H1 (cell line): Measurements from ENCODE around the gene VMP1. TPM values are rescaled to one million over a fixed set of nuclear protein-coding genes. Genes with fewer than 3 reads are reported as not detected.

Source experiments
- CTCF ChIA-PET: fragments of 300-600 bp; sonication (Branson Sonifier 250); formaldehyde crosslinking; loops from one replicate; lab custom pipeline; 2021; ENCODE audit not compliant: partially characterized antibody; lab: Charles Lee
- POLR2A ChIA-PET: fragments of 300-600 bp; sonication (Branson Sonifier 250); formaldehyde crosslinking; loops from one replicate; lab custom pipeline; 2021; ENCODE audit warnings: inconsistent platforms; ENCODE audit not compliant: partially characterized antibody; lab: Charles Lee
- DNase-seq, 2 experiments: peaks; one replicate each; pipeline versions ENCODE4 v3.0.0 to v3.0.0-alpha.2; 2010 to 2022; ENCODE audit warnings: low spot score in 2 of 2, low read depth in 1 of 2, mixed read lengths in 1 of 2
- FAIRE-seq: peaks from 2 replicates; lab custom pipeline; 2011; peaks lifted over from hg19 to GRCh38; lab: Jason Lieb, UNC
- H2AFZ ChIP-seq: 2 replicates; pipeline ENCODE4 v1.8.1; 2012; ENCODE audit warnings: low read length, inconsistent platforms
- H2AK5ac ChIP-seq: 2 replicates; pipeline ENCODE4 v1.6.1; 2013; ENCODE audit warnings: low read depth, low read length
- H2BK120ac ChIP-seq: replicated peaks from 2 replicates; pipeline ENCODE3; 2013; ENCODE audit warnings: low read depth, low read length, inconsistent platforms
- H2BK12ac ChIP-seq: 2 replicates; pipeline ENCODE4 v1.6.1; 2013; ENCODE audit warnings: low read depth, low read length
- H2BK15ac ChIP-seq: 2 replicates; pipeline ENCODE4 v1.6.1; 2013; ENCODE audit warnings: low read length
- H2BK20ac ChIP-seq: 2 replicates; pipeline ENCODE4 v1.6.1; 2013; ENCODE audit warnings: low read length
- H2BK5ac ChIP-seq: 2 replicates; pipeline ENCODE4 v1.6.1; 2013; ENCODE audit warnings: low read depth, low read length
- H3K14ac ChIP-seq: 2 replicates; pipeline ENCODE4 v1.6.1; 2013; ENCODE audit warnings: inconsistent platforms; ENCODE audit not compliant: insufficient read length
- H3K18ac ChIP-seq: 2 replicates; pipeline ENCODE4 v1.6.1; 2013; ENCODE audit warnings: low read length; ENCODE audit errors: extremely low read depth
- H3K23ac ChIP-seq: 2 replicates; pipeline ENCODE4 v1.6.1; 2013; ENCODE audit warnings: inconsistent platforms; ENCODE audit not compliant: insufficient read length
- H3K23me2 ChIP-seq: 2 replicates; pipeline ENCODE4 v1.6.1; 2013; ENCODE audit warnings: low read depth, low read length
- H3K27ac ChIP-seq: 2 replicates; pipeline ENCODE4 v1.6.1; 2011; ENCODE audit warnings: low read depth, low read length, inconsistent platforms
- H3K27me3 ChIP-seq, 4 experiments: replicated peaks in 1 of 4; 1 replicate in 1 of 4; 2 replicates in 3 of 4; pipeline versions ENCODE4 v1.6.1 to v1.8.1; 2011 to 2013; ENCODE audit warnings: low read length in 3 of 4, mild to moderate bottlenecking in 3 of 4, inconsistent platforms in 2 of 4, mixed read lengths in 2 of 4, moderate library complexity in 1 of 4; ENCODE audit not compliant: control insufficient read depth in 3 of 4, insufficient read depth in 3 of 4; ENCODE audit errors: extremely low read depth in 1 of 4
- H3K36me3 ChIP-seq, 4 experiments: 2 replicates each; pipeline versions ENCODE4 v1.6.1 to v1.8.1; 2011 to 2013; ENCODE audit warnings: mild to moderate bottlenecking in 4 of 4, low read length in 3 of 4, moderate library complexity in 2 of 4, control low read depth in 1 of 4, inconsistent platforms in 1 of 4; ENCODE audit not compliant: insufficient read depth in 4 of 4, control insufficient read depth in 2 of 4
- H3K4ac ChIP-seq: replicated peaks from 2 replicates; pipeline ENCODE3; 2013; ENCODE audit warnings: low read length, low read depth, mixed read lengths, inconsistent platforms; ENCODE audit not compliant: insufficient read length
- H3K4me1 ChIP-seq, 4 experiments: replicated peaks in 1 of 4; 1 replicate in 1 of 4; 2 replicates in 3 of 4; pipeline versions ENCODE4 v1.6.1 to v1.8.1; 2011 to 2013; ENCODE audit warnings: low read length in 3 of 4, inconsistent platforms in 2 of 4, mixed read lengths in 1 of 4; ENCODE audit not compliant: insufficient read depth in 4 of 4, control insufficient read depth in 3 of 4
- H3K4me2 ChIP-seq, 2 experiments: 2 replicates each; pipeline versions ENCODE4 v1.6.1 to v1.8.1; 2011 to 2013; ENCODE audit warnings: low read depth in 2 of 2, low read length in 2 of 2, control low read depth in 1 of 2, inconsistent platforms in 1 of 2, mild to moderate bottlenecking in 1 of 2; ENCODE audit not compliant: insufficient read depth in 1 of 2
- H3K4me3 ChIP-seq, 4 experiments: fragments of 200-600, 300-600 bp in 1 of 4; sonication (generic), shearing (Covaris generic), sonication (Bioruptor Twin) in 1 of 4; 2 replicates each; pipeline versions ENCODE4 v1.5.1 to v1.8.1; 2011 to 2016; ENCODE audit warnings: low read length in 4 of 4, low read depth in 3 of 4, control low read depth in 2 of 4, inconsistent platforms in 2 of 4, mild to moderate bottlenecking in 2 of 4, mixed read lengths in 1 of 4, moderate library complexity in 1 of 4; ENCODE audit not compliant: insufficient read depth in 2 of 4; ENCODE audit errors: extremely low read depth in 1 of 4
- H3K56ac ChIP-seq: replicated peaks from 2 replicates; pipeline ENCODE3; 2013; ENCODE audit warnings: low read depth, mild to moderate bottlenecking, mixed read lengths, low read length, inconsistent platforms; ENCODE audit not compliant: insufficient read length
- H3K79me1 ChIP-seq: 2 replicates; pipeline ENCODE4 v1.6.1; 2013; ENCODE audit warnings: low read depth, low read length, control low read depth
- H3K79me2 ChIP-seq, 2 experiments: 2 replicates each; pipeline versions ENCODE4 v1.6.1 to v1.8.1; 2012 to 2013; ENCODE audit warnings: low read length in 2 of 2, mild to moderate bottlenecking in 2 of 2, inconsistent platforms in 1 of 2; ENCODE audit not compliant: insufficient read depth in 2 of 2, control insufficient read depth in 1 of 2
- H3K9ac ChIP-seq, 4 experiments: replicated peaks in 1 of 4; 1 replicate in 1 of 4; 2 replicates in 3 of 4; pipeline versions ENCODE4 v1.6.1 to v1.8.1; 2011 to 2013; ENCODE audit warnings: low read depth in 3 of 4, low read length in 3 of 4, control low read depth in 2 of 4, mild to moderate bottlenecking in 2 of 4, moderate library complexity in 2 of 4, inconsistent platforms in 1 of 4; ENCODE audit errors: extremely low read depth in 1 of 4
- H3K9me3 ChIP-seq, 2 experiments: 2 replicates each; pipeline versions ENCODE4 v1.6.1 to v1.8.1; 2012 to 2013; ENCODE audit warnings: mild to moderate bottlenecking in 2 of 2, moderate library complexity in 2 of 2, control low read depth in 1 of 2, inconsistent platforms in 1 of 2, low read depth in 1 of 2, low read length in 1 of 2, mixed read lengths in 1 of 2; ENCODE audit not compliant: insufficient read depth in 2 of 2
- H4K20me1 ChIP-seq, 2 experiments: replicated peaks in 1 of 2; 2 replicates each; pipeline versions ENCODE3 to v1.8.1; 2011 to 2013; ENCODE audit warnings: inconsistent platforms in 2 of 2, low read length in 2 of 2, mild to moderate bottlenecking in 1 of 2; ENCODE audit not compliant: insufficient read depth in 2 of 2, control insufficient read depth in 1 of 2
- H4K5ac ChIP-seq: 2 replicates; pipeline ENCODE4 v1.6.1; 2013; ENCODE audit warnings: low read length, low read depth, mixed read lengths, inconsistent platforms; ENCODE audit not compliant: insufficient read length
- H4K8ac ChIP-seq: 2 replicates; pipeline ENCODE4 v1.8.0; 2013; ENCODE audit warnings: mild to moderate bottlenecking, moderate library complexity, low read length, inconsistent platforms; ENCODE audit not compliant: insufficient read depth; ENCODE audit errors: extremely low read depth
- H4K91ac ChIP-seq: replicated peaks from 2 replicates; pipeline ENCODE3; 2013; ENCODE audit warnings: low read length, mixed read lengths, inconsistent platforms; ENCODE audit not compliant: insufficient read length
- CBX5 ChIP-seq: fragments of 300-800, 300-1000 bp; sonication (generic); IDR thresholded peaks from 2 replicates; pipeline ENCODE4 v1.7.1; 2016; ENCODE audit warnings: antibody characterized with exemption, low read length, low read depth
- CBX8 ChIP-seq: fragments of 300-800, 300-1000 bp; sonication (generic); IDR thresholded peaks from 2 replicates; pipeline ENCODE4 v1.7.1; 2016; ENCODE audit warnings: low read depth, low read length, borderline replicate concordance
- CEBPB ChIP-seq: IDR thresholded peaks from 2 replicates; pipeline ENCODE4 v1.6.1; 2012; ENCODE audit warnings: low read depth, low read length
- CHD1 ChIP-seq: IDR thresholded peaks from 2 replicates; pipeline ENCODE4 v1.6.1; 2012; ENCODE audit warnings: low read depth, low read length, improper control_type of control experiment
- FOSL1 ChIP-seq: IDR thresholded peaks from 2 replicates; pipeline ENCODE4 v1.6.1; 2011; ENCODE audit warnings: mild to moderate bottlenecking, low read depth, low read length, moderate library complexity; ENCODE audit not compliant: insufficient read depth
- NRF1 ChIP-seq: IDR thresholded peaks from 2 replicates; pipeline ENCODE4 v1.6.1; 2011; ENCODE audit warnings: mild to moderate bottlenecking, low read depth, low read length, improper control_type of control experiment
- PHF8 ChIP-seq: fragments of 200-600 bp; sonication (generic); conservative IDR thresholded peaks from 2 replicates; pipeline ENCODE4 v1.7.1; 2012; ENCODE audit warnings: low read depth, mild to moderate bottlenecking, inconsistent platforms, low read length, moderate library complexity
- RNF2 ChIP-seq: fragments of 200-900, 300-1000 bp; sonication (generic); IDR thresholded peaks from 2 replicates; pipeline ENCODE4 v1.7.1; 2016; ENCODE audit warnings: borderline replicate concordance, low read depth, mild to moderate bottlenecking, antibody characterized with exemption, low read length; ENCODE audit not compliant: poor library complexity, severe bottlenecking; ENCODE audit errors: missing control alignments
- RXRA ChIP-seq: IDR thresholded peaks from 2 replicates; pipeline ENCODE4 v1.6.1; 2011; ENCODE audit warnings: low read depth, mild to moderate bottlenecking, low read length, moderate library complexity; ENCODE audit not compliant: insufficient read depth
- SIX5 ChIP-seq: IDR thresholded peaks from 2 replicates; pipeline ENCODE4 v1.6.1; 2011; ENCODE audit warnings: mild to moderate bottlenecking, low read depth, low read length
- SP1 ChIP-seq: IDR thresholded peaks from 2 replicates; pipeline ENCODE4 v1.6.1; 2011; ENCODE audit warnings: low read depth, low read length
- TAF1 ChIP-seq: IDR thresholded peaks from 2 replicates; pipeline ENCODE4 v1.6.1; 2011; ENCODE audit warnings: mild to moderate bottlenecking, low read depth, low read length
- YY1 ChIP-seq: IDR thresholded peaks from 2 replicates; pipeline ENCODE4 v1.6.1; 2011; ENCODE audit warnings: low read depth, mild to moderate bottlenecking, low read length
- WGBS, 2 experiments: shearing (Covaris generic) in 1 of 2; methylation state at CpG; one replicate each; pipeline versions ENCODE4 v1.1.6 to v1.1.7; 2013 to 2015; ENCODE audit warnings: low lambda C conversion rate in 2 of 2, mixed read lengths in 2 of 2, inconsistent platforms in 1 of 2, low coverage in 1 of 2, missing lambda C conversion rate in 1 of 2; ENCODE audit not compliant: insufficient replicate concordance in 2 of 2, insufficient coverage in 1 of 2, insufficient read length in 1 of 2; ENCODE audit errors: extremely low coverage in 1 of 2, missing lambda C conversion rate in 1 of 2; 5-methylcytosine and 5-hydroxymethylcytosine counted together
- polyA plus RNA-seq, 7 experiments: library from polyadenylated mRNA; depleted of rRNA in 3 of 7; stranded (reverse) in 5 of 7; unstranded in 2 of 7; fragments of >200 nt in 5 of 7; fragments of 200-250 nt in 2 of 7; gene quantifications; 1 replicate in 5 of 7; 2 replicates in 1 of 7; 4 replicates in 1 of 7; pipeline versions ENCODE4 v1.2.1 to v1.2.3, GENCODE V29; 2011 to 2013; ENCODE audit warnings: missing spikeins in 2 of 7, mixed read lengths in 2 of 7
- total RNA-seq: library from RNA; stranded (reverse); fragmentation: NEBNext Ultra II Directional; extraction: Animal tissue kit (Norgen Biotek cat#: 25700); gene quantifications from 2 replicates; pipeline ENCODE4 v1.2.1, GENCODE V29; 2021
- TF ChIP-seq, protein P1 (sequence below): IDR thresholded peaks from 2 replicates; pipeline ENCODE4 v1.6.1; 2012; ENCODE audit warnings: inconsistent platforms

Gene VMP1
- total and polyA plus RNA-seq, 2 of the 8 experiments (the other 6 are each of a cell fraction or from before 2014, with no cell fraction given), result 45.0 to 92.7 TPM

DNA sequence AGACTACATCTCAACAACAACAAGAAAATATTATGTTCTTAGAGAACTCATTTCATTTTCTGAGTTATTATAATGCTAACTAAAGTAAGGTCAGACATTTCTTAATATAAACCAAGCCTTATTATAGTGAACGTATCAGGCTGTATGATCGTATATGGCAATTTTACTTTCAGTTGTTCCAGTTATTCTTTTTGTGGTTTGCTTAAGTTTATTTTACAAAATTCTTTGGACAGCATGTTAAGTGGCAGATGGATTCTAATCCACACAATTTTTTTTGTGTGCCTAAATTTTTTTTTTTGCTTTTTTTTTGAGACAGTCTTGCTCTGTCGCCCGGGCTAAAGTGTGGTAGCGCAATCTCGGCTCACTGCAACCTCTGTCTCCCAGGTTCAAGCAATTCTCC is 59.0 kb downstream of the VMP1 start:
- no peaks in the 10 kb centered on the region for H4K20me1 ChIP-seq
- 99% methylated on average over 6 of the region's 6 CpGs; no CpG with 5 or more reads in 1 of the 2 experiments for WGBS, 2 experiments
- no peak overlapping the region for H3K23ac ChIP-seq
- TF ChIP-seq YY1, result no peak
- no peak for TF ChIP-seq TAF1
- no peak for TF ChIP-seq CHD1
- TF ChIP-seq NRF1, result no peak
- no peak for TF ChIP-seq PHF8
- TF ChIP-seq CBX5, result no peak
- TF ChIP-seq FOSL1, result no peak
- no peak for TF ChIP-seq SP1
- TF ChIP-seq CBX8, result no peak
- TF ChIP-seq RXRA, result no peak
- no peak for TF ChIP-seq RNF2
- TF ChIP-seq, protein P1, sequence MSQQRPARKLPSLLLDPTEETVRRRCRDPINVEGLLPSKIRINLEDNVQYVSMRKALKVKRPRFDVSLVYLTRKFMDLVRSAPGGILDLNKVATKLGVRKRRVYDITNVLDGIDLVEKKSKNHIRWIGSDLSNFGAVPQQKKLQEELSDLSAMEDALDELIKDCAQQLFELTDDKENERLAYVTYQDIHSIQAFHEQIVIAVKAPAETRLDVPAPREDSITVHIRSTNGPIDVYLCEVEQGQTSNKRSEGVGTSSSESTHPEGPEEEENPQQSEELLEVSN, result no peak
- no peak for TF ChIP-seq SIX5
- no peak for TF ChIP-seq CEBPB

More for the DNA sequence above, 59.0 kb downstream of the VMP1 start:
- no peaks in the 10 kb centered on the region for H3K79me2 ChIP-seq
- FAIRE-seq (no peak), DNase-seq (no peak)
- H3K4me2 ChIP-seq, result no peak overlapping the region
- H3K27me3 ChIP-seq, result no peaks in the 10 kb centered on the region
- no peak overlapping the region for H2AFZ ChIP-seq
- no peaks in the 10 kb centered on the region; the same call in 1 of the 2 replicates for H3K79me1 ChIP-seq
- H3K36me3 ChIP-seq, result no peaks in the 10 kb centered on the region
- H2BK20ac ChIP-seq, result no peak overlapping the region
- no peak overlapping the region for H3K9ac ChIP-seq
- H2BK120ac ChIP-seq, result no peak overlapping the region
- H2BK5ac ChIP-seq, result no peak overlapping the region
- peaks cover 0 to 2% (median 0%) of the 10 kb centered on the region in 4 experiments; a peak in 1 of 7 replicates for H3K4me1 ChIP-seq
- ChIA-PET POLR2A (no interaction called here), CTCF (interaction anchor here (0.9 kb wide), 1 partner anchor 12 kb away, joined by 3 read pairs; no protein-coding TSS in a partner anchor)
- H3K4me3 ChIP-seq, result no peak overlapping the region
- no peak overlapping the region for H2BK15ac ChIP-seq
- H4K5ac ChIP-seq, result no peak overlapping the region
- no peak overlapping the region for H2AK5ac ChIP-seq
- H4K8ac ChIP-seq, result no peak overlapping the region
- no peak overlapping the region for H3K4ac ChIP-seq
- no peaks in the 10 kb centered on the region for H3K9me3 ChIP-seq
- H4K91ac ChIP-seq, result no peak overlapping the region
- no peak overlapping the region for H3K27ac ChIP-seq
- no peak overlapping the region for H3K56ac ChIP-seq
- H2BK12ac ChIP-seq, result no peak overlapping the region
- H3K23me2 ChIP-seq, result no peaks in the 10 kb centered on the region; the same call in 1 of the 2 replicates
- no peak overlapping the region for H3K18ac ChIP-seq
- no peak overlapping the region for H3K14ac ChIP-seq
